MM.1S (cell line): ENCODE measurements around the gene HNRNPLL.

Experiments
- DNase-seq: peaks from one replicate; pipeline ENCODE4 v3.0.0-alpha.2; 2015
- H2AFZ ChIP-seq: fragments of 300-600 bp; sonication (generic); 2 replicates; pipeline ENCODE4 v1.6.0; 2016; ENCODE audit warnings: antibody characterized with exemption, low read length
- H3F3A ChIP-seq: fragments of 300-600 bp; sonication (generic); 2 replicates; pipeline ENCODE4 v1.6.1; 2016; ENCODE audit warnings: mild to moderate bottlenecking, antibody characterized with exemption, low read length, moderate library complexity, mixed read lengths; ENCODE audit not compliant: insufficient read depth
- H3K27ac ChIP-seq: fragments of 300-600 bp; sonication (generic); 2 replicates; pipeline ENCODE4 v1.5.1; 2016; ENCODE audit warnings: mild to moderate bottlenecking, low read length
- H3K27me3 ChIP-seq: fragments of 300-600 bp; sonication (generic); replicated peaks from 2 replicates; pipeline ENCODE4 v1.6.0; 2016; ENCODE audit warnings: low read length; ENCODE audit not compliant: insufficient read depth
- H3K36me3 ChIP-seq: fragments of 300-600 bp; sonication (generic); replicated peaks from 2 replicates; pipeline ENCODE4 v1.6.1; 2016; ENCODE audit warnings: mild to moderate bottlenecking, low read length, mixed read lengths; ENCODE audit not compliant: insufficient read depth
- H3K4me1 ChIP-seq: fragments of 300-600 bp; sonication (generic); 2 replicates; pipeline ENCODE4 v1.6.1; 2016; ENCODE audit warnings: low read length, mixed read lengths
- H3K4me2 ChIP-seq: fragments of 300-600 bp; sonication (generic); 2 replicates; pipeline ENCODE4 v1.6.0; 2016; ENCODE audit warnings: low read depth, low read length
- H3K4me3 ChIP-seq: fragments of 300-600 bp; sonication (generic); 2 replicates; pipeline ENCODE4 v1.5.1; 2016; ENCODE audit warnings: low read length, mixed read lengths
- H3K79me2 ChIP-seq: fragments of 300-600 bp; sonication (generic); 2 replicates; pipeline ENCODE4 v1.6.1; 2016; ENCODE audit warnings: mixed run types, low read length, mixed read lengths
- H3K9ac ChIP-seq: fragments of 300-600 bp; sonication (generic); 2 replicates; pipeline ENCODE4 v1.6.1; 2016; ENCODE audit warnings: low read length, mixed read lengths
- H3K9me2 ChIP-seq: fragments of 300-600 bp; sonication (generic); replicated peaks from 2 replicates; pipeline ENCODE4 v1.6.1; 2016; ENCODE audit warnings: mild to moderate bottlenecking, low read length, mixed read lengths; ENCODE audit not compliant: insufficient read depth
- H3K9me3 ChIP-seq: fragments of 300-600 bp; sonication (generic); replicated peaks from 2 replicates; pipeline ENCODE4 v1.6.1; 2016; ENCODE audit warnings: mild to moderate bottlenecking, low read length, mixed read lengths; ENCODE audit not compliant: insufficient read depth
- H4K20me1 ChIP-seq: fragments of 300-600 bp; sonication (generic); 2 replicates; pipeline ENCODE4 v1.6.1; 2016; ENCODE audit warnings: mild to moderate bottlenecking, low read length, moderate library complexity, mixed read lengths; ENCODE audit not compliant: insufficient read depth
- EZH2 ChIP-seq: fragments of 300-600 bp; sonication (generic); optimal IDR thresholded peaks from 2 replicates; pipeline ENCODE3; 2017; ENCODE audit warnings: low read depth, mild to moderate bottlenecking, antibody characterized with exemption, low read length, mixed read lengths
- EZH2phosphoT487 ChIP-seq: fragments of 300-600 bp; sonication (generic); IDR thresholded peaks from 2 replicates; pipeline ENCODE4 v1.6.1; 2018; ENCODE audit warnings: antibody characterized with exemption, low read length
- TF ChIP-seq, protein P1 (sequence below): fragments of 300-600 bp; sonication (generic); IDR thresholded peaks from 2 replicates; pipeline ENCODE4 v1.5.1; 2016; ENCODE audit warnings: antibody characterized with exemption, low read length, mixed read lengths

HNRNPLL gene

DNA sequence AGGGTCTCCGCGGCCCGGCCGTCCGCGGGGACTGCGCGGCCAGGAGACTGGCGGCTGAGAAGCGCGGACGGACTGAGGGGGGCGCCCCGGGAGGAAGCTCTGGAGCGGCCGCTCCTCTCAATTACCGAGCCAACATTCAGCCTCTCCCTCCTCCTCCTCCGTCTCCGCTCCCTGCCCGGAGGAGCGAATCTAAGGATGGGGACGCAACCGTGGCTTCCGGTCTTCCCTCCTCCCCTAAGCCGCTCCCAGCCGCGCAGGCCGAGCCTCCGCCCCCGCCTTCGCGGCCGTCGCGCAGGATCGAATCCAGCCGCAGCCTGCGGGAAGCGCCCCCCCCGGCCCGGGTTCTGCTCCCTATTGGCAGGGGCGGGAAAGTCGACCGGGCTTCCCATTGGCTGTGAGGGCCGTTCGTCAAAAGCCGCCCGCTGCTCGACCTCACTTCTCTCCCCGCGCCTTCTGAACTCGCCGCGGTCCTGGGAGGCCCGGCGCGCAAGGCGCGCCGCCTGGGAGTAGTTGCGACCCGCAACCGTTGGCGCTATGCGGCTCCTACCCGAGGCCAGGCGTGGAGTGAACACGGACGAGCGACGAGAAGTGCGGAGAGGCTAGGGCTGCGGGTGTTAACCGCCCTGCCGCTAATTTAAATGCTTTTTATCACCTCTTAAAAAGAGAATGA, at the start of gene HNRNPLL:
TSS of gene HNRNPLL (minus strand) at position 197 of the 670 bp plus-strand sequence. CDS start 302 bp downstream, outside the sequence.
- Histone ChIP-seq H3K9me2 (no peaks in the 10 kb centered on the region), H3K36me3 (no peaks in the 10 kb centered on the region), H3K9ac (peak within 1 kb of the TSS; percentile 73), H3F3A (peaks cover 22% of the 10 kb centered on the region), H3K4me3 (peak within 1 kb of the TSS; percentile 79), H3K27ac (peak within 1 kb of the TSS; percentile 51; the same call in 1 of the 2 replicates), H3K9me3 (no peaks in the 10 kb centered on the region), H4K20me1 (no peaks in the 10 kb centered on the region), H3K4me2 (peak within 1 kb of the TSS; percentile 93), H3K79me2 (peaks cover 46% of the 10 kb centered on the region), H2AFZ (peak within 1 kb of the TSS; percentile 90), H3K27me3 (no peaks in the 10 kb centered on the region), H3K4me1 (peaks cover 22% of the 10 kb centered on the region)
- DNase-seq: peak; percentile 97
- TF ChIP-seq EZH2 (no peak), EZH2phosphoT487 (no peak)
- TF ChIP-seq, protein P1, sequence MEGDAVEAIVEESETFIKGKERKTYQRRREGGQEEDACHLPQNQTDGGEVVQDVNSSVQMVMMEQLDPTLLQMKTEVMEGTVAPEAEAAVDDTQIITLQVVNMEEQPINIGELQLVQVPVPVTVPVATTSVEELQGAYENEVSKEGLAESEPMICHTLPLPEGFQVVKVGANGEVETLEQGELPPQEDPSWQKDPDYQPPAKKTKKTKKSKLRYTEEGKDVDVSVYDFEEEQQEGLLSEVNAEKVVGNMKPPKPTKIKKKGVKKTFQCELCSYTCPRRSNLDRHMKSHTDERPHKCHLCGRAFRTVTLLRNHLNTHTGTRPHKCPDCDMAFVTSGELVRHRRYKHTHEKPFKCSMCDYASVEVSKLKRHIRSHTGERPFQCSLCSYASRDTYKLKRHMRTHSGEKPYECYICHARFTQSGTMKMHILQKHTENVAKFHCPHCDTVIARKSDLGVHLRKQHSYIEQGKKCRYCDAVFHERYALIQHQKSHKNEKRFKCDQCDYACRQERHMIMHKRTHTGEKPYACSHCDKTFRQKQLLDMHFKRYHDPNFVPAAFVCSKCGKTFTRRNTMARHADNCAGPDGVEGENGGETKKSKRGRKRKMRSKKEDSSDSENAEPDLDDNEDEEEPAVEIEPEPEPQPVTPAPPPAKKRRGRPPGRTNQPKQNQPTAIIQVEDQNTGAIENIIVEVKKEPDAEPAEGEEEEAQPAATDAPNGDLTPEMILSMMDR: no peak

DNA sequence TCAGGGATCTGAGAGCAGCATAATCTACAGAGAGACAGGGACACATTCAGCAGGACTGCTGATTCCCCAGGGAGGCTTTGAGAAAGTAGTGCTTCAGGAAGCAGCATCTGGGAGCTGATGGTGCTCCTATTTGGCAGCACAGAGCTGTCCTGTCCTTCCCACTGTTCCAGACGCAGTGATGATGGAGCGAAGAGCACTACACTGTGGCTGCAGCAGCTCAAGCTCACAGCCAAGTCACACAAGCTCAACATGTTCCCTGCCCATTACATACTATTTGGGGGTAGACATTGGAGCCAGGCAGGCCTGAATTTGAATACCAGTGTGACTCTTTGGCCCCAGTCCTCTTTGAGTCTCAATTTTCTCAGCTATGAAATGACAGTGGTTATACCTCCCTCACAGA, 48.0 kb upstream of the HNRNPLL start:
- peaks cover 20% of the 10 kb centered on the region for H3F3A ChIP-seq
- no peaks in the 10 kb centered on the region for H3K79me2 ChIP-seq
- no peak overlapping the region for H3K4me3 ChIP-seq
- H3K27ac ChIP-seq: no peak overlapping the region
- no peaks in the 10 kb centered on the region for H3K36me3 ChIP-seq
- no peak for DNase-seq
- no peak for TF ChIP-seq EZH2
- TF ChIP-seq, protein P1: no peak
- no peak for TF ChIP-seq EZH2phosphoT487
- no peak overlapping the region for H3K4me2 ChIP-seq
- peaks cover 33% of the 10 kb centered on the region for H3K4me1 ChIP-seq
- H3K9me2 ChIP-seq: no peaks in the 10 kb centered on the region
- H4K20me1 ChIP-seq: no peaks in the 10 kb centered on the region
- H3K27me3 ChIP-seq: no peaks in the 10 kb centered on the region
- no peak overlapping the region for H2AFZ ChIP-seq
- H3K9me3 ChIP-seq: no peaks in the 10 kb centered on the region
- H3K9ac ChIP-seq: no peak overlapping the region

DNA sequence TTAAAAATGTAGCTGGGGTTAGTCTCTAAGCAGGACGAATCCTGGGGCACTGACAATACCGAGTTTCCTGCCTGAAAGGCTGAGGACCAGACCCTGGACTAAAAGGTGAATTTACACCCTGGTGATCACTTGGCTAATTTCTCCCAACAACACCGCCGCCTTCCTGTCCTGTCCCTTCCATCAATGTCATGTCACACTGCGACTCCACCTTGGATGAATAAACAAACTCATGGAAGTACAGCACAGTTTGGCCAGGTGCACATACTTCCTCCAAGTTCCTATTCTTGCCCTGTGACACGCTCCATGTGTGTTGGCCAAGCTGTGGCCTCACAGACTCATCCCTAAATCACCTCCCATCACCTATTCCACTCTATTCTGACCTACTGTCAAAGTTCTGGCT, 47.3 kb upstream of the HNRNPLL start:
- peaks cover 33% of the 10 kb centered on the region for H3K4me1 ChIP-seq
- H2AFZ ChIP-seq: no peak overlapping the region
- no peaks in the 10 kb centered on the region for H3K79me2 ChIP-seq
- H3K4me2 ChIP-seq: no peak overlapping the region
- peaks cover 20% of the 10 kb centered on the region for H3F3A ChIP-seq
- no peaks in the 10 kb centered on the region for H3K36me3 ChIP-seq
- TF ChIP-seq EZH2: no peak
- TF ChIP-seq EZH2phosphoT487: no peak
- TF ChIP-seq, protein P1: no peak
- no peak for DNase-seq
- no peak overlapping the region for H3K27ac ChIP-seq
- no peak overlapping the region for H3K4me3 ChIP-seq
- no peaks in the 10 kb centered on the region for H3K27me3 ChIP-seq
- H3K9me2 ChIP-seq: no peaks in the 10 kb centered on the region
- H4K20me1 ChIP-seq: no peaks in the 10 kb centered on the region
- no peaks in the 10 kb centered on the region for H3K9me3 ChIP-seq
- no peak overlapping the region for H3K9ac ChIP-seq
